ENCODE data around the gene UBD.

Gene UBD

GRCh38 chr6:29537714-29538403 lies 21.7 kb downstream of the UBD start:
- H3K4me3 ChIP-seq (ENCODE audit: low read length), result no peak overlapping the region
- H3K9me3 ChIP-seq (ENCODE audit: insufficient read depth, low read length), result no peaks in the 10 kb centered on the region
- H3K36me3 ChIP-seq (replicated peaks; ENCODE audit: low read depth, low read length), result no peaks in the 10 kb centered on the region
- H3K27ac ChIP-seq (ENCODE audit: low read length), result no peak overlapping the region
- no peaks in the 10 kb centered on the region for H3K79me2 ChIP-seq (ENCODE audit: low read length)
- H4K20me1 ChIP-seq (ENCODE audit: insufficient read depth, low read length), result no peaks in the 10 kb centered on the region
- no peaks in the 10 kb centered on the region for H3K27me3 ChIP-seq (ENCODE audit: low read depth, low read length)
- H3K4me1 ChIP-seq (ENCODE audit: low read length), result no peaks in the 10 kb centered on the region
- TF ChIP-seq, protein P1, sequence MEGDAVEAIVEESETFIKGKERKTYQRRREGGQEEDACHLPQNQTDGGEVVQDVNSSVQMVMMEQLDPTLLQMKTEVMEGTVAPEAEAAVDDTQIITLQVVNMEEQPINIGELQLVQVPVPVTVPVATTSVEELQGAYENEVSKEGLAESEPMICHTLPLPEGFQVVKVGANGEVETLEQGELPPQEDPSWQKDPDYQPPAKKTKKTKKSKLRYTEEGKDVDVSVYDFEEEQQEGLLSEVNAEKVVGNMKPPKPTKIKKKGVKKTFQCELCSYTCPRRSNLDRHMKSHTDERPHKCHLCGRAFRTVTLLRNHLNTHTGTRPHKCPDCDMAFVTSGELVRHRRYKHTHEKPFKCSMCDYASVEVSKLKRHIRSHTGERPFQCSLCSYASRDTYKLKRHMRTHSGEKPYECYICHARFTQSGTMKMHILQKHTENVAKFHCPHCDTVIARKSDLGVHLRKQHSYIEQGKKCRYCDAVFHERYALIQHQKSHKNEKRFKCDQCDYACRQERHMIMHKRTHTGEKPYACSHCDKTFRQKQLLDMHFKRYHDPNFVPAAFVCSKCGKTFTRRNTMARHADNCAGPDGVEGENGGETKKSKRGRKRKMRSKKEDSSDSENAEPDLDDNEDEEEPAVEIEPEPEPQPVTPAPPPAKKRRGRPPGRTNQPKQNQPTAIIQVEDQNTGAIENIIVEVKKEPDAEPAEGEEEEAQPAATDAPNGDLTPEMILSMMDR (IDR thresholded peaks at IDR 0.05; ENCODE audit: low read depth, low read length), result no peak
- TF ChIP-seq EZH2phosphoT487 (IDR thresholded peaks at IDR 0.05; ENCODE audit: low read depth), result no peak
- no peak overlapping the region for H2AFZ ChIP-seq (ENCODE audit: low read depth, low read length)
- H3K9ac ChIP-seq (ENCODE audit: low read length), result no peak overlapping the region
- no peak overlapping the region for H3K4me2 ChIP-seq (ENCODE audit: low read length)

DNA sequence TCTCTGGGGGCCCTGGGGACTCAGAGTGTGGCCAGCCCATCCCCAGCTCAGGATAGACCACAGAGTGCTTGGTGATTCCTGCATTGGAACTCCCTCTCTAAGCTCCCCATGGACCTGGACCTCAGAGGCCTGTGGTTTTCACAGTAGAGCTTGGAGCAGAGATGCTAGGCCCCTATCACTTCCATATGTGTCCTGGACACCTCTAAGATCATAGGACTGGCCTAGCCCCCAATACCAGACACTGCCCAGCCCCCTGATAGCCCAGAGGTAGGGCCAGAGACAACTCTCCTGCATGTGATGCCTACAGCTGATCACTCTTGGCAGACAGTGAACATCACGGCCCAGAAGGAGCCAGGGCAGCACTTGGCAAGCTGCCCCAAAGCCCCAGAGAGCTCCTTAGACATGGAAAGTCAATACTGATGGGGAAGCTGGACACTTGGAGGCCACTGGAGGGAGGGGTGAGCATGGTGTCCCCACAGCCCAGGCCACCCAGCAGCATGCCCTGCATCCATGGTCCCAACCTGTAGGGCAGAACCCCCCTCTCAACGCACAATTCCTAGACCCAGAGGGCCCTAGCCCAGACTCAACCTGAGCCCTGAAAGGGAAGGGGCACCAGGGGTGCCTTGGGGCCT lies 27.1 kb downstream of the UBD start:
- no peaks in the 10 kb centered on the region for H3K27me3 ChIP-seq (ENCODE audit: low read depth, low read length)
- no peak overlapping the region for H2AFZ ChIP-seq (ENCODE audit: low read depth, low read length)
- peaks cover 7% of the 10 kb centered on the region for H3K4me1 ChIP-seq (ENCODE audit: low read length)
- no peaks in the 10 kb centered on the region for H4K20me1 ChIP-seq (ENCODE audit: insufficient read depth, low read length)
- H3K4me3 ChIP-seq (ENCODE audit: low read length), result no peak overlapping the region
- H3K79me2 ChIP-seq (ENCODE audit: low read length), result no peaks in the 10 kb centered on the region
- H3K36me3 ChIP-seq (replicated peaks; ENCODE audit: low read depth, low read length), result no peaks in the 10 kb centered on the region
- no peak overlapping the region for H3K4me2 ChIP-seq (ENCODE audit: low read length)
- no peak overlapping the region for H3K9ac ChIP-seq (ENCODE audit: low read length)
- no peaks in the 10 kb centered on the region for H3K9me3 ChIP-seq (ENCODE audit: insufficient read depth, low read length)
- no peak overlapping the region for H3K27ac ChIP-seq (ENCODE audit: low read length)
- TF ChIP-seq EZH2phosphoT487 (IDR thresholded peaks at IDR 0.05; ENCODE audit: low read depth), result no peak
- TF ChIP-seq, protein P1 (IDR thresholded peaks at IDR 0.05; ENCODE audit: low read depth, low read length), result no peak

GRCh38 chr6:29531668-29532067 lies 27.9 kb downstream of the UBD start:
- Histone ChIP-seq H3K9ac (ENCODE audit: low read length) (no peak overlapping the region), H3K27ac (ENCODE audit: low read length) (no peak overlapping the region), H3K4me1 (ENCODE audit: low read length) (peaks cover 7% of the 10 kb centered on the region), H3K27me3 (ENCODE audit: low read depth, low read length) (no peaks in the 10 kb centered on the region), H2AFZ (ENCODE audit: low read depth, low read length) (no peak overlapping the region), H3K9me3 (ENCODE audit: insufficient read depth, low read length) (no peaks in the 10 kb centered on the region), H4K20me1 (ENCODE audit: insufficient read depth, low read length) (no peaks in the 10 kb centered on the region), H3K4me2 (ENCODE audit: low read length) (no peak overlapping the region), H3K79me2 (ENCODE audit: low read length) (no peaks in the 10 kb centered on the region), H3K36me3 (replicated peaks; ENCODE audit: low read depth, low read length) (no peaks in the 10 kb centered on the region), H3K4me3 (ENCODE audit: low read length) (no peak overlapping the region)
- TF ChIP-seq EZH2phosphoT487 (IDR thresholded peaks at IDR 0.05; ENCODE audit: low read depth), result no peak
- TF ChIP-seq, protein P1 (IDR thresholded peaks at IDR 0.05; ENCODE audit: low read depth, low read length), result no peak

DNA sequence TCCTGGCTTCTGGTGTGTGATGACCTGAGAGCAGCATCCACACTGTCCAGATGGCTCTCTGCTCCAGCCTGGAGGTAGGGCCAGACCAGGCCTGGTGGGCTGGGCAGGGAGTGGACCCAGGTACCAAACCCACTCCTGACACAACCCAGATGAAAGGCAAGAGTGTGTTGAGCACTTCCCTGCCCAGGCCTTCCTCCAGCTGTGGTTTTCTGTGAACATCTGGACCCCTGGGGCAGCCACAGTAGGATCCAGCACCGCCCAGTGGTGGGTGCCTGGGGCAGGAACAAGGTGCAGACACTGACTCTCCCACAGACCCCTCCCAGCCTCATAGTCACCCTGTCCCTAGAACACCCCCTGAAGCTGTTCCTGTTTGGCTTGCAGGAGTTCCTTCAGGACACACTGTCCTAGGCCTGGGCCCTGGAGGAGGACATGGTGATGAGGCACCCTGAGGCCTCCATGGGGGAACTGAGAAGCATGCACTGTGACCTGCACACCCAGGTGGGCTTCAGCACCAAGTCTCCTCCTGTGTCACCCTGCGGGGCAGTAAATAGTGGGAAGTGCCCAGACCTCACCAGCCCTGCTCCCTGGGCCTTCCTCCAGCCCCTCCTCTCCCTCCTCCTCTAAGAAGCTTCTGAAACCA lies 28.7 kb downstream of the UBD start:
- TF ChIP-seq, protein P1 (IDR thresholded peaks at IDR 0.05; ENCODE audit: low read depth, low read length), result no peak
- no peak for TF ChIP-seq EZH2phosphoT487 (IDR thresholded peaks at IDR 0.05; ENCODE audit: low read depth)
- no peaks in the 10 kb centered on the region for H3K27me3 ChIP-seq (ENCODE audit: low read depth, low read length)
- H3K4me2 ChIP-seq (ENCODE audit: low read length), result no peak overlapping the region
- no peaks in the 10 kb centered on the region for H3K36me3 ChIP-seq (replicated peaks; ENCODE audit: low read depth, low read length)
- H2AFZ ChIP-seq (ENCODE audit: low read depth, low read length), result no peak overlapping the region
- no peak overlapping the region for H3K4me3 ChIP-seq (ENCODE audit: low read length)
- H3K4me1 ChIP-seq (ENCODE audit: low read length), result peaks cover 7% of the 10 kb centered on the region
- H3K79me2 ChIP-seq (ENCODE audit: low read length), result no peaks in the 10 kb centered on the region
- no peaks in the 10 kb centered on the region for H3K9me3 ChIP-seq (ENCODE audit: insufficient read depth, low read length)
- no peak overlapping the region for H3K27ac ChIP-seq (ENCODE audit: low read length)
- H4K20me1 ChIP-seq (ENCODE audit: insufficient read depth, low read length), result no peaks in the 10 kb centered on the region
- H3K9ac ChIP-seq (ENCODE audit: low read length), result no peak overlapping the region
